IMR-90 (cell line): ENCODE measurements around the gene ASMTL. TPM values are rescaled to one million over a fixed set of nuclear protein-coding genes. Genes with fewer than 3 reads are reported as not detected.

Experiments used
- ATAC-seq: fragments of 200-7000 bp; cut with Tn5 transposase; 2 replicates; pipeline ENCODE4 v1.9.1; 2020; ENCODE audit warnings: low read depth, mild to moderate bottlenecking, moderate library complexity
- BruUV-seq: library from RNA; stranded (reverse); fragments of 400-500 nt; replicated peaks from 2 replicates; lab custom pipeline; 2021; lab: Mats Ljungman, UMichigan
- CTCF ChIA-PET: fragments of 300-600 bp; formaldehyde crosslinking; extraction: SDS; loops from one replicate; lab custom pipeline; 2021; ENCODE audit warnings: antibody characterized with exemption; lab: Yijun Ruan, JAX
- POLR2A ChIA-PET: fragments of 300-600 bp; sonication (Branson Sonifier 250); formaldehyde crosslinking; loops from one replicate; lab custom pipeline; 2022; ENCODE audit warnings: antibody characterized with exemption; ENCODE audit not compliant: unreplicated experiment; lab: Charles Lee
- DNase-seq: peaks from one replicate; pipeline ENCODE4 v3.0.0; 2013
- H2AFZ ChIP-seq: replicated peaks from 2 replicates; pipeline ENCODE3; 2013; ENCODE audit warnings: low read length, mild to moderate bottlenecking; ENCODE audit not compliant: poor library complexity
- H2AK5ac ChIP-seq: 2 replicates; pipeline ENCODE4 v1.6.1; 2013; ENCODE audit warnings: low read depth, low read length, inconsistent platforms
- H2AK9ac ChIP-seq: replicated peaks from 2 replicates; pipeline ENCODE3; 2013; ENCODE audit warnings: mild to moderate bottlenecking, low read depth, low read length, moderate library complexity; ENCODE audit not compliant: poor library complexity
- H2BK120ac ChIP-seq: 2 replicates; pipeline ENCODE4 v1.6.1; 2013; ENCODE audit warnings: low read depth, low read length, inconsistent platforms
- H2BK15ac ChIP-seq: 3 replicates; pipeline ENCODE4 v1.6.1; 2013; ENCODE audit warnings: low read depth, low read length, inconsistent platforms
- H2BK20ac ChIP-seq: 2 replicates; pipeline ENCODE4 v1.6.1; 2013; ENCODE audit warnings: low read depth, mild to moderate bottlenecking, inconsistent platforms, low read length, moderate library complexity
- H2BK5ac ChIP-seq: 2 replicates; pipeline ENCODE4 v1.6.1; 2013; ENCODE audit warnings: mild to moderate bottlenecking, low read depth, low read length, inconsistent platforms; ENCODE audit not compliant: poor library complexity, severe bottlenecking
- H3K14ac ChIP-seq: replicated peaks from 2 replicates; pipeline ENCODE4 v1.6.1; 2013; ENCODE audit warnings: low read depth, low read length, inconsistent platforms
- H3K18ac ChIP-seq: 2 replicates; pipeline ENCODE4 v1.6.1; 2013; ENCODE audit warnings: low read depth, low read length, control low read depth
- H3K23ac ChIP-seq: 2 replicates; pipeline ENCODE4 v1.6.1; 2013; ENCODE audit warnings: low read depth, low read length, inconsistent platforms
- H3K27ac ChIP-seq: 2 replicates; pipeline ENCODE4 v1.5.1; 2013; ENCODE audit warnings: mild to moderate bottlenecking, control low read depth, low read length; ENCODE audit not compliant: insufficient read depth
- H3K27me3 ChIP-seq: 2 replicates; pipeline ENCODE4 v1.6.1; 2013; ENCODE audit warnings: low read length; ENCODE audit not compliant: control insufficient read depth, insufficient read depth
- H3K36me3 ChIP-seq: 2 replicates; pipeline ENCODE4 v1.6.1; 2013; ENCODE audit warnings: low read length, mixed read lengths; ENCODE audit not compliant: control insufficient read depth, insufficient read depth
- H3K4ac ChIP-seq: 2 replicates; pipeline ENCODE4 v1.6.1; 2013; ENCODE audit warnings: low read depth, low read length, inconsistent platforms
- H3K4me1 ChIP-seq: 2 replicates; pipeline ENCODE4 v1.6.1; 2013; ENCODE audit warnings: low read length, mixed read lengths; ENCODE audit not compliant: control insufficient read depth, insufficient read depth
- H3K4me2 ChIP-seq: 2 replicates; pipeline ENCODE4 v1.6.1; 2013; ENCODE audit warnings: low read depth, mild to moderate bottlenecking, control low read depth, low read length, moderate library complexity
- H3K4me3 ChIP-seq: 2 replicates; pipeline ENCODE4 v1.5.1; 2013; ENCODE audit warnings: low read depth, mild to moderate bottlenecking, control low read depth, low read length, moderate library complexity; ENCODE audit not compliant: insufficient read depth
- H3K56ac ChIP-seq: 2 replicates; pipeline ENCODE4 v1.6.1; 2013; ENCODE audit warnings: low read length, inconsistent platforms; ENCODE audit not compliant: insufficient read depth; ENCODE audit errors: extremely low read depth
- H3K79me1 ChIP-seq, 2 experiments: 2 replicates each; pipeline ENCODE4 v1.6.1; 2013; ENCODE audit warnings: low read length in 2 of 2, inconsistent platforms in 1 of 2, low read depth in 1 of 2
- H3K9ac ChIP-seq: 2 replicates; pipeline ENCODE4 v1.6.1; 2013; ENCODE audit warnings: low read depth, low read length, control low read depth
- H3K9me1 ChIP-seq: 2 replicates; pipeline ENCODE4 v1.6.1; 2013; ENCODE audit warnings: low read length, inconsistent platforms; ENCODE audit not compliant: insufficient read depth
- H3K9me3 ChIP-seq: 2 replicates; pipeline ENCODE4 v1.6.1; 2013; ENCODE audit warnings: low read length; ENCODE audit not compliant: control insufficient read depth, insufficient read depth
- H4K20me1 ChIP-seq: 2 replicates; pipeline ENCODE4 v1.6.1; 2013; ENCODE audit warnings: low read length, inconsistent platforms; ENCODE audit not compliant: insufficient read depth
- H4K5ac ChIP-seq: 2 replicates; pipeline ENCODE4 v1.6.1; 2013; ENCODE audit warnings: mild to moderate bottlenecking, low read depth, low read length, control low read depth
- H4K8ac ChIP-seq, 2 experiments: 2 replicates each; pipeline ENCODE4 v1.6.1; 2013; ENCODE audit warnings: low read depth in 2 of 2, low read length in 2 of 2, control low read depth in 1 of 2, inconsistent platforms in 1 of 2
- H4K91ac ChIP-seq: 2 replicates; pipeline ENCODE4 v1.6.1; 2013; ENCODE audit warnings: low read depth, low read length, inconsistent platforms; ENCODE audit not compliant: insufficient read depth
- ELK1 ChIP-seq: fragments of 150-350 bp; IDR thresholded peaks from 2 replicates; pipeline ENCODE4 v1.6.1; 2016; ENCODE audit warnings: low read depth, mild to moderate bottlenecking, low read length, moderate library complexity, borderline replicate concordance
- MAZ ChIP-seq: IDR thresholded peaks from 2 replicates; pipeline ENCODE4 v1.6.1; 2012; ENCODE audit warnings: low read depth, mild to moderate bottlenecking, low read length, improper control_type of control experiment, moderate library complexity, borderline replicate concordance
- USF2 ChIP-seq: fragments of 150-350 bp; IDR thresholded peaks from 2 replicates; pipeline ENCODE4 v1.6.1; 2017; ENCODE audit warnings: mild to moderate bottlenecking, antibody characterized with exemption, low read length, low read depth
- WGBS, 2 experiments: methylation state at CpG; one replicate each; pipeline versions ENCODE4 v1.1.5 to v1.1.7; 2013; ENCODE audit warnings: missing lambda C conversion rate in 2 of 2; ENCODE audit not compliant: insufficient read length in 1 of 2; ENCODE audit errors: extremely low coverage in 2 of 2; 5-methylcytosine and 5-hydroxymethylcytosine counted together
- dilution Hi-C: fragments of 300-500 bp; cut with HindIII; formaldehyde crosslinking; loops from one replicate; pipeline ENCODE4 v1.14.3; 2018; ENCODE audit warnings: low sequenced_read_pairs; ENCODE audit not compliant: unreplicated experiment
- in situ Hi-C: fragments of 300-500 bp; cut with MboI; formaldehyde crosslinking; loops from 3 replicates; pipeline ENCODE4 v1.14.3; 2019; ENCODE audit warnings: low sequenced_read_pairs, inconsistent platforms, mixed read lengths
- intact Hi-C: fragments of 100-400 bp; cut with micrococcal nuclease; formaldehyde crosslinking; loops from 2 replicates; pipeline ENCODE4 v1.10.0; 2022
- polyA plus RNA-seq, 3 experiments: library from polyadenylated mRNA; depleted of rRNA; stranded (reverse); fragments of >200 nt; gene quantifications; 2 replicates each; pipeline ENCODE4 v1.2.3, GENCODE V29; 2012; ENCODE audit warnings: low replicate concordance in 1 of 3
- total RNA-seq: library from RNA; depleted of rRNA; stranded (reverse); fragments of >200 nt; gene quantifications from 2 replicates; pipeline ENCODE4 v1.2.3, GENCODE V29; 2012

Gene ASMTL
- total and polyA plus RNA-seq, 2 of the 4 experiments (the other 2 are of a cell fraction), result 13.4 to 33.4 TPM

GRCh38 chrX:1442724-1443367 is 9.9 kb downstream of the ASMTL start:
- TF ChIP-seq USF2, result no peak
- no peak for TF ChIP-seq ELK1
- TF ChIP-seq MAZ, result no peak
- dilution Hi-C loops, result no loop called here
- POLR2A ChIA-PET, result no interaction called here

More at GRCh38 chrX:1442724-1443367, 9.9 kb downstream of the ASMTL start:
- Histone ChIP-seq H3K36me3 (peaks cover 20% of the 10 kb centered on the region; the same call in 1 of the 2 replicates), H4K5ac (no peak overlapping the region), H2BK120ac (no peak overlapping the region), H3K4ac (no peak overlapping the region), H2BK5ac (no peak overlapping the region), H2BK20ac (no peak overlapping the region), H2BK15ac (no peak overlapping the region), H2AK9ac (no peak overlapping the region), H3K4me3 (no peak overlapping the region), H2AK5ac (no peak overlapping the region), H2AFZ (no peak overlapping the region), H3K18ac (no peak overlapping the region), H3K9me1 (no peaks in the 10 kb centered on the region), H3K14ac (no peak overlapping the region), H4K20me1 (no peaks in the 10 kb centered on the region; the same call in 1 of the 2 replicates), H4K91ac (no peak overlapping the region), H3K4me2 (no peak overlapping the region), H3K9ac (no peak overlapping the region), H3K27ac (no peak overlapping the region), H3K23ac (no peak overlapping the region), H3K27me3 (no peaks in the 10 kb centered on the region), H3K56ac (no peak overlapping the region), H3K9me3 (peaks cover 7% of the 10 kb centered on the region; the same call in 1 of the 2 replicates), H3K4me1 (no peaks in the 10 kb centered on the region), H3K79me1 (peaks cover 2 to 16% of the 10 kb centered on the region in 2 experiments; a peak in 2 of 4 replicates), H4K8ac (no peak overlapping the region)
- CTCF ChIA-PET, result no interaction called here
- DNase-seq (no peak), ATAC-seq (no peak)
- no TSS peak for BruUV-seq
- in situ Hi-C loops, result no loop called here
- intact Hi-C loops, result loop anchor here (10.0 kb wide), 1 partner anchor 48 kb away; the partner anchor contains the start of gene SLC25A6
- 87% methylated on average over 27 of the region's 38 CpGs; no CpG with 5 or more reads in 1 of the 2 experiments for WGBS, 2 experiments
